Stomach (tissue), 9 donors: ENCODE data around the gene MYF6. TPM values are rescaled to one million over a fixed set of nuclear protein-coding genes. Genes with fewer than 3 reads are reported as not detected.

Experiments
- DNase-seq, 2 donors: peaks; one replicate each; pipeline versions ENCODE4 v3.0.0 to v3.0.0-alpha.2; 2013 to 2019
- H3K27ac ChIP-seq, 5 donors: fragments of 200-600 bp in 4 of 5; sonication (generic) in 4 of 5; one replicate each; pipeline ENCODE4 v1.5.1; 2013 to 2019; ENCODE audit warnings: mild to moderate bottlenecking in 1 of 5, moderate library complexity in 1 of 5
- H3K27me3 ChIP-seq, 3 donors: fragments of 200-600 bp; sonication (generic); one replicate each; pipeline ENCODE4 v1.5.1; 2017 to 2019; ENCODE audit warnings: mixed run types in 1 of 3
- H3K36me3 ChIP-seq, 4 donors: fragments of 200-600 bp; sonication (generic); 1 replicate in 3 of 4; 2 replicates in 1 of 4; pipeline ENCODE4 v1.5.1; 2016 to 2019
- H3K4me1 ChIP-seq, 4 donors: fragments of 200-600 bp; sonication (generic); one replicate each; pipeline ENCODE4 v1.5.1; 2016 to 2019
- H3K4me3 ChIP-seq, 4 donors: fragments of 200-600 bp; sonication (generic) in 3 of 4; one replicate each; pipeline ENCODE4 v1.5.1; 2016 to 2019; ENCODE audit warnings: mild to moderate bottlenecking in 1 of 4
- H3K9me3 ChIP-seq, 4 donors: fragments of 200-600 bp; sonication (generic); one replicate each; pipeline ENCODE4 v1.5.1; 2016 to 2019
- CTCF ChIP-seq, 7 experiments: fragments of 450-650 bp in 4 of 7; fragments of 200-600 bp in 3 of 7; sonication (generic) in 3 of 7; IDR thresholded peaks; one replicate each; pipeline ENCODE4 v1.5.1; 2016 to 2019; ENCODE audit warnings: antibody characterized with exemption in 7 of 7, control low read depth in 2 of 7, mild to moderate bottlenecking in 1 of 7
- EP300 ChIP-seq: sonication (generic); formaldehyde crosslinking; IDR thresholded peaks from one replicate; pipeline ENCODE4 v1.6.1; 2017; ENCODE audit warnings: antibody characterized with exemption
- POLR2A ChIP-seq, 4 donors: fragments of 450-650 bp; IDR thresholded peaks; one replicate each; pipeline ENCODE4 v1.6.1; 2016; ENCODE audit warnings: antibody characterized with exemption in 4 of 4, control low read depth in 2 of 4, mild to moderate bottlenecking in 1 of 4, moderate library complexity in 1 of 4
- POLR2AphosphoS5 ChIP-seq, 3 donors: sonication (generic); formaldehyde crosslinking; IDR thresholded peaks; one replicate each; pipeline ENCODE4 v1.6.1; 2016; ENCODE audit warnings: antibody characterized with exemption in 3 of 3
- WGBS, 5 donors: extraction: QIAGEN DNeasy Blood & Tissue Kit in 3 of 5; methylation state at CpG; one replicate each; pipeline versions ENCODE4 v1.1.5 to v1.1.7; 2013 to 2018; 5-methylcytosine and 5-hydroxymethylcytosine counted together
- intact Hi-C: fragments of 100-400 bp; cut with DNase I; formaldehyde crosslinking; loops from one replicate; pipeline ENCODE4 v1.15.1; 2023; ENCODE audit warnings: low total_unique reads
- polyA plus RNA-seq, 3 donors: library from polyadenylated mRNA; stranded (reverse); fragments of 200-250 nt; gene quantifications; one replicate each; pipeline ENCODE4 v1.2.3, GENCODE V29; 2013
- total RNA-seq, 5 donors: library from RNA; depleted of rRNA; stranded (reverse); fragments of >200 nt; gene quantifications; one replicate each; pipeline versions ENCODE4 v1.1.0 to v1.2.3, GENCODE V29; 2014 to 2016
- donor health status: healthy with polysubstance abuse.
- donor health status: Bipolar disorder and iron deficiency.
- donor health status: healthy.

The MYF6 gene
- total and polyA plus RNA-seq, 8 donors: 2.1 TPM; not detected in 7

DNA sequence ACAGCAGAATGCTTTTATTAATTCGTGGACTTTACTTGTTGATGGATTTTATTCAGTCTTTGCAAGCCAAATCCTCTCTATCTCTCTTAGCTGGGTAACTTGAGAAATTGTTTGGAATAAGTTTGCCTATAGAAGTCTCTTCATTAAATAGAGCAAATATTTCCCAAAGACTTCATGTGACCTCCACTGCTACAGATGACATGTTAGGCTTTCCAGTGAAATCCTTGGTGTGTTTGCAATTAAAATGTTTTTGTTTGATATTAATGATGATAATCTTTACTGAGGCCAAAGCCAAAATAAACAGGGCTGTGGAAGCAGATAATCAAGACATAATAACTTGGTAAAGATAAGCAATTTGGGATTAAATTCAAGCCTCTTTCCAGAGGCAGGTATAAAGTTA lies 4.4 kb downstream of the MYF6 start:
- H3K36me3 ChIP-seq: no peaks in the 10 kb centered on the region
- peaks cover 0 to 64% (median 42%) of the 10 kb centered on the region in 3 donors for H3K27me3 ChIP-seq
- no peak overlapping the region for H3K4me3 ChIP-seq
- intact Hi-C loops: no loop called here
- H3K4me1 ChIP-seq: peaks cover 0 to 8% (median 6%) of the 10 kb centered on the region in 4 donors
- peaks cover 0 to 12% (median 1%) of the 10 kb centered on the region in 4 donors for H3K9me3 ChIP-seq
- WGBS, 5 donors: 52 to 64% (median 62%) methylated on average over 1 of the region's 1 CpG
- no peak for DNase-seq
- no peak overlapping the region for H3K27ac ChIP-seq
- TF ChIP-seq POLR2A (IDR thresholded peaks at IDR 0.05): no peak
- no peak for TF ChIP-seq EP300
- TF ChIP-seq POLR2AphosphoS5 (IDR thresholded peaks at IDR 0.05): no peak
- no peak for TF ChIP-seq CTCF (IDR thresholded peaks at IDR 0.05)

DNA sequence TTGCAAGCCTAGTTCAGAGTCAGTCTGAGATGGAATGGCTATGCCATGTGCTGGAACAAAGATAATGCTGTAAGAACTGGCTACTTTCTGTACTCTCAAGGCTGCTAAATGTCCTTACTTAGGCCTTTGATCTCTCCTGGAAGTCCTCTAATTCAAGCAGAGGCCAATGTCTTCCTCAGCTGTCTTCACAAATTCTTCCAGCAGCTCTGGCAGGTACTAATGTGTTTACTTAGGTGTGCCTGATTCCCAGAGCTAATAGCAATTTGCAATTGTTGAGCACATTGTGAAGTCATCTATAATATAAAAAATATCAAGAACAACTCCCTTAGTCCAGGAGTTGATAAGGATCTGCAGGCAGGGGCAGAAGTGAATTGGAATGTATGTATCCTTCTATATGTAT lies 5.4 kb downstream of the MYF6 start:
- intact Hi-C loops: no loop called here
- Histone ChIP-seq H3K4me3 (no peak overlapping the region), H3K27ac (no peak overlapping the region), H3K9me3 (peaks cover 0 to 14% (median 4%) of the 10 kb centered on the region in 4 donors), H3K27me3 (peaks cover 0 to 70% (median 46%) of the 10 kb centered on the region in 3 donors), H3K4me1 (peaks cover 0 to 8% (median 6%) of the 10 kb centered on the region in 4 donors), H3K36me3 (no peaks in the 10 kb centered on the region)
- TF ChIP-seq POLR2AphosphoS5 (IDR thresholded peaks at IDR 0.05) (no peak), CTCF (IDR thresholded peaks at IDR 0.05) (no peak), EP300 (no peak), POLR2A (IDR thresholded peaks at IDR 0.05) (no peak)
- no peak for DNase-seq

DNA sequence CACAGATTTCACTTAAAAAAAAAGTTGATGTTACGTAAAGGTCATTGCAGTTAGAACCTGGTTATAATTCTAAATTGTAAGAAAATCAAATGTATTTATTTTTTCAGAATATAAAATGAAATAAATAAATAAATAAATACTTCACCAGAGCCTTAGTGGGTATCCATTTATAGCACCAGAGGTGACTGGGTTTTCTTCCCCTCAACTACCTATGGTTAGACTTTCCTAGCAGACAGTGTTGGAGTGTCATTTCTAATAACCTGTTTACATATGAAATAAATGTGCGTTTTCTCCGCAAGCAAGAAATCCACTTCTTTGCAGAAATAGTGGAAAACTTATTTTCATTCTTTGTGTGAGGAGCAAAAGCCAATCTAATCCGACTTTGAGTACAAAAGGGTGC lies 6.0 kb downstream of the MYF6 start:
- TF ChIP-seq POLR2AphosphoS5 (IDR thresholded peaks at IDR 0.05): no peak
- TF ChIP-seq CTCF (IDR thresholded peaks at IDR 0.05): no peak
- TF ChIP-seq EP300: no peak
- TF ChIP-seq POLR2A (IDR thresholded peaks at IDR 0.05): no peak

DNA sequence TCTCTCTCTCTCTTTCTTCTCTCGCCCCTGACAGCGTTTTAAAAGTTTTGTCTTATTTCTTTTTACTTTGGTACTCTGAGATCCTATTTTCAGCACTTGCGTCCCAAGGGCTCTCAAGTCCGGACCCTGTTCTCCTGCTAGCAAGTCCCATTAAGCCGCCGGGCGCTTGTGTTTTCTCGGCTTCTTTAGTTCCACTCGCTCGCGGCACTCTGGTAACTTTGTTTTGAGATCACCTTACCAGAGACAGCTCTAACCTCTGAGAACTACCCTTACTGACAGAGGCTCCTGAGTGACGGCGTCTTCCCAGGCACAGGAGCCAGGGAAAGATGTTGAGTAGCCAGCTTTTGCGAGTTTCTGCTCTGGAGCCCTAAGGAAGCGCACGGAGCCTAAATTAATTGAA lies 6.6 kb downstream of the MYF6 start:
- 32 to 51% (median 36%) methylated on average over 16 of the region's 16 CpGs for WGBS, 5 donors
- peaks cover 0 to 64% (median 36%) of the 10 kb centered on the region in 3 donors for H3K27me3 ChIP-seq
- DNase-seq: peak in 1 of 2 donors; percentile 9
- H3K4me3 ChIP-seq: no peak overlapping the region
- H3K9me3 ChIP-seq: peaks cover 0 to 7% (median 3%) of the 10 kb centered on the region in 4 donors
- no peaks in the 10 kb centered on the region for H3K36me3 ChIP-seq
- H3K27ac ChIP-seq: no peak overlapping the region
- TF ChIP-seq POLR2AphosphoS5 (IDR thresholded peaks at IDR 0.05) (no peak), POLR2A (IDR thresholded peaks at IDR 0.05) (no peak), CTCF (IDR thresholded peaks at IDR 0.05) (no peak), EP300 (no peak)
- intact Hi-C loops: no loop called here
- no peaks in the 10 kb centered on the region for H3K4me1 ChIP-seq

More for the DNA sequence above, 6.0 kb downstream of the MYF6 start:
- Histone ChIP-seq H3K36me3 (no peaks in the 10 kb centered on the region), H3K27ac (no peak overlapping the region), H3K4me3 (no peak overlapping the region), H3K4me1 (peaks cover 0 to 5% (median 4%) of the 10 kb centered on the region in 4 donors), H3K27me3 (peaks cover 0 to 70% (median 41%) of the 10 kb centered on the region in 3 donors), H3K9me3 (peaks cover 0 to 13% (median 4%) of the 10 kb centered on the region in 4 donors)
- 77 to 88% (median 84%) methylated on average over 4 of the region's 4 CpGs for WGBS, 5 donors
- DNase-seq: no peak
- intact Hi-C loops: no loop called here
